Fibroblast of pulmonary artery (primary cell): ENCODE results near the gene STARD3.

Experiments
- DNase-seq: peaks from one replicate; pipeline ENCODE4 v3.0.0-alpha.2; 2010; ENCODE audit warnings: low read depth
- H3K4me3 ChIP-seq: replicated peaks from 2 replicates; pipeline ENCODE4 v1.5.1; 2011; ENCODE audit warnings: low read depth, mild to moderate bottlenecking, control low read depth, low read length, moderate library complexity
- CTCF ChIP-seq: IDR thresholded peaks from 2 replicates; pipeline ENCODE4 v1.5.1; 2011; ENCODE audit warnings: mild to moderate bottlenecking, control low read depth, low read length, inconsistent platforms; ENCODE audit errors: missing control alignments

Gene STARD3

GRCh38 chr17:39640591-39641031 lies 3.7 kb downstream of the STARD3 start:
- DNase-seq = no peak
- no peak for TF ChIP-seq CTCF
- H3K4me3 ChIP-seq = no peak overlapping the region

GRCh38 chr17:39641097-39641496 lies 4.2 kb downstream of the STARD3 start:
- H3K4me3 ChIP-seq = no peak overlapping the region
- no peak for DNase-seq
- no peak for TF ChIP-seq CTCF

GRCh38 chr17:39641883-39642282 lies 4.9 kb downstream of the STARD3 start:
- no peak for DNase-seq
- no peak overlapping the region for H3K4me3 ChIP-seq
- TF ChIP-seq CTCF = no peak

- H3K4me3 ChIP-seq = no peak overlapping the region
- no peak for TF ChIP-seq CTCF
- DNase-seq = no peak
Observed at GRCh38 chr17:39642291-39643074, 5.5 kb downstream of the STARD3 start.

- DNase-seq = no peak
- no peak for TF ChIP-seq CTCF
- no peak overlapping the region for H3K4me3 ChIP-seq
Observed at GRCh38 chr17:39643271-39643670, 6.3 kb downstream of the STARD3 start.

- no peak for DNase-seq
- TF ChIP-seq CTCF = no peak
- no peak overlapping the region for H3K4me3 ChIP-seq
Observed at GRCh38 chr17:39647256-39647655, 10.3 kb downstream of the STARD3 start.
